ENCODE measurements around the gene PLGRKT. TPM values are rescaled to one million over a fixed set of nuclear protein-coding genes. Genes with fewer than 3 reads are reported as not detected.
"Not testable (repeated sequence)": the region's sequence is repeated elsewhere in the genome, so short reads cannot be mapped to it uniquely, and the experiment has no call there.

The PLGRKT gene
- polyA plus RNA-seq (ENCODE audit: insufficient read length in 12 of 12) = 10 to 100 TPM in 11 of 12 donors, not detected in 1; 21.4 to 65.3 (median 33.5) TPM
- long read RNA-seq, donor 1, transcript PLGRKT-201 (6 exons, 932 nt) = major isoform, 25 of 41 reads
- long read RNA-seq, donor 1, partial matches to known transcripts = 16 of 41 reads
- long read RNA-seq, donor 1, other reads (novel, unspliced or antisense) = 0 of 41 reads
- long read RNA-seq, donor 2, transcript PLGRKT-201 (6 exons, 932 nt) = major isoform, 19 of 19 reads
- long read RNA-seq, donor 2, partial matches to known transcripts = 0 of 19 reads
- long read RNA-seq, donor 2, other reads (novel, unspliced or antisense) = 0 of 19 reads
- long read RNA-seq, donor 3, transcript PLGRKT-201 (6 exons, 932 nt) = major isoform, 6 of 6 reads
- long read RNA-seq, donor 3, partial matches to known transcripts = 0 of 6 reads
- long read RNA-seq, donor 3, other reads (novel, unspliced or antisense) = 0 of 6 reads
- long read RNA-seq, donor 4, partial matches to known transcripts = 0 of 4 reads
- long read RNA-seq, donor 4, other reads (novel, unspliced or antisense) = 0 of 4 reads
- long read RNA-seq, donor 5 = 0 reads
- long read RNA-seq, donor 6, transcript PLGRKT-201 (6 exons, 932 nt) = major isoform, 15 of 15 reads
- long read RNA-seq, donor 6, partial matches to known transcripts = 0 of 15 reads
- long read RNA-seq, donor 6, other reads (novel, unspliced or antisense) = 0 of 15 reads
- long read RNA-seq, donor 7, transcript PLGRKT-201 (6 exons, 932 nt) = major isoform, 11 of 11 reads
- long read RNA-seq, donor 7, partial matches to known transcripts = 0 of 11 reads
- long read RNA-seq, donor 7, other reads (novel, unspliced or antisense) = 0 of 11 reads
- long read RNA-seq, donor 8, transcript PLGRKT-201 (6 exons, 932 nt) = major isoform, 30 of 30 reads
- long read RNA-seq, donor 8, partial matches to known transcripts = 0 of 30 reads
- long read RNA-seq, donor 8, other reads (novel, unspliced or antisense) = 0 of 30 reads
- long read RNA-seq, donor 9, transcript PLGRKT-201 (6 exons, 932 nt) = major isoform, 9 of 9 reads
- long read RNA-seq, donor 9, partial matches to known transcripts = 0 of 9 reads
- long read RNA-seq, donor 9, other reads (novel, unspliced or antisense) = 0 of 9 reads
- long read RNA-seq, donor 10, transcript PLGRKT-201 (6 exons, 932 nt) = major isoform, 11 of 11 reads
- long read RNA-seq, donor 10, partial matches to known transcripts = 0 of 11 reads
- long read RNA-seq, donor 10, other reads (novel, unspliced or antisense) = 0 of 11 reads
- long read RNA-seq, donor 11, transcript PLGRKT-201 (6 exons, 932 nt) = major isoform, 28 of 34 reads
- long read RNA-seq, donor 11, partial matches to known transcripts = 6 of 34 reads
- long read RNA-seq, donor 11, other reads (novel, unspliced or antisense) = 0 of 34 reads

GRCh38 chr9:5437254-5438216 is at the start of gene PLGRKT:
PLGRKT (minus strand) TSS chr9:5437925; CDS start chr9:5431977, 5,948 bp downstream.
- DNase-seq = peak; percentile 95

GRCh38 chr9:5486988-5487387 is 49.3 kb upstream of the PLGRKT start:
- no peak for DNase-seq

- DNase-seq = no peak
Measured at GRCh38 chr9:5485378-5486085, 47.8 kb upstream of the PLGRKT start.

- no peak for DNase-seq
Measured at GRCh38 chr9:5483306-5483705, 45.6 kb upstream of the PLGRKT start.

GRCh38 chr9:5482194-5482593 is 44.5 kb upstream of the PLGRKT start:
- DNase-seq = no peak

GRCh38 chr9:5481322-5482040 is 43.8 kb upstream of the PLGRKT start:
- DNase-seq = no peak

- DNase-seq = no peak
Measured at GRCh38 chr9:5480919-5481318, 43.2 kb upstream of the PLGRKT start.

- no peak for DNase-seq
Measured at GRCh38 chr9:5479994-5480694, 42.4 kb upstream of the PLGRKT start.

- no peak for DNase-seq
Measured at GRCh38 chr9:5478206-5478605, 40.5 kb upstream of the PLGRKT start.

- DNase-seq = not testable (repeated sequence)
Measured at GRCh38 chr9:5475611-5476010, 37.9 kb upstream of the PLGRKT start.

GRCh38 chr9:5470816-5471215 is 33.1 kb upstream of the PLGRKT start:
- DNase-seq = no peak

- no peak for DNase-seq
Measured at GRCh38 chr9:5470122-5470521, 32.4 kb upstream of the PLGRKT start.

GRCh38 chr9:5468850-5469249 is 31.1 kb upstream of the PLGRKT start:
- DNase-seq = no peak

- no peak for DNase-seq
Measured at GRCh38 chr9:5466766-5467165, 29.0 kb upstream of the PLGRKT start.

GRCh38 chr9:5466005-5466404 is 28.3 kb upstream of the PLGRKT start:
- no peak for DNase-seq

- DNase-seq = not testable (repeated sequence)
Measured at GRCh38 chr9:5464831-5465330, 27.2 kb upstream of the PLGRKT start.

GRCh38 chr9:5460157-5460556 is 22.4 kb upstream of the PLGRKT start:
- no peak for DNase-seq

GRCh38 chr9:5459289-5459829 is 21.6 kb upstream of the PLGRKT start:
- no peak for DNase-seq
